Measurements from ENCODE around the gene EML6. TPM values are rescaled to one million over a fixed set of nuclear protein-coding genes. Genes with fewer than 3 reads are reported as not detected.

EML6 gene
- total RNA-seq, 4 donors from 2014 or later, result 0.63 to 9.0 (median 1.2) TPM

- no peak for TF ChIP-seq CTCF (IDR thresholded peaks at IDR 0.05)
- ATAC-seq (ENCODE audit: low FRiP score) (no peak), DNase-seq (ENCODE audit: low spot score) (no peak)
Observed at GRCh38 chr2:54967269-54967668, 243.8 kb downstream of the EML6 start.

GRCh38 chr2:54967759-54968365, 244.4 kb downstream of the EML6 start:
- ATAC-seq (ENCODE audit: low FRiP score) (no peak), DNase-seq (ENCODE audit: low spot score) (no peak)
- no peak for TF ChIP-seq CTCF (IDR thresholded peaks at IDR 0.05)

- TF ChIP-seq CTCF (IDR thresholded peaks at IDR 0.05), result no peak
- DNase-seq (ENCODE audit: low spot score), result no peak
- ATAC-seq (ENCODE audit: low FRiP score), result no peak
Observed at GRCh38 chr2:54968561-54969218, 245.2 kb downstream of the EML6 start.

- ATAC-seq (ENCODE audit: low FRiP score) (no peak), DNase-seq (ENCODE audit: low spot score) (no peak)
- no peak for TF ChIP-seq CTCF (IDR thresholded peaks at IDR 0.05)
Observed at GRCh38 chr2:54969295-54969939, 246.0 kb downstream of the EML6 start.

GRCh38 chr2:54969940-54970338, 246.5 kb downstream of the EML6 start:
- no peak for TF ChIP-seq CTCF (IDR thresholded peaks at IDR 0.05)
- ATAC-seq (ENCODE audit: low FRiP score) (no peak), DNase-seq (ENCODE audit: low spot score) (no peak)

GRCh38 chr2:54975175-54975574, 251.7 kb downstream of the EML6 start:
- no peak for TF ChIP-seq CTCF (IDR thresholded peaks at IDR 0.05)
- no peak for DNase-seq (ENCODE audit: low spot score)

More at GRCh38 chr2:54975175-54975574, 251.7 kb downstream of the EML6 start:
- no peak for ATAC-seq (ENCODE audit: low FRiP score)
